Hematopoietic multipotent progenitor cell (in vitro differentiated cells): ENCODE data around the gene SFSWAP. TPM values are rescaled to one million over a fixed set of nuclear protein-coding genes. Genes with fewer than 3 reads are reported as not detected.

Experiments used
- small RNA-seq: library from RNA; depleted of rRNA; stranded (forward); fragments of <200 nt; gene quantifications from one replicate; pipeline ENCODE3, GENCODE V24; 2012
- total RNA-seq: library from RNA; depleted of rRNA; stranded (reverse); fragments of >200 nt; gene quantifications from one replicate; pipeline ENCODE4 v1.2.3, GENCODE V29; 2012

SFSWAP gene
- total RNA-seq, 1 donor, result 81.1 TPM

Small RNAs within 50 kb of the gene (small RNA-seq; reads per million reads assigned to genes)
- gene RNA5SP377, result not detected
- gene RNA5SP378, result not detected
- not detected for gene RNU6-1017P

Other genes starting within 250 kb of the SFSWAP start
- 3.8 TPM for gene MMP17, start 117.3 kb downstream of the SFSWAP start, total RNA-seq
- gene ULK1, start 183.5 kb downstream of the SFSWAP start, total RNA-seq, result 39.9 TPM
- 30.2 TPM for gene PUS1, start 218.2 kb downstream of the SFSWAP start, total RNA-seq
- gene EP400, start 238.9 kb downstream of the SFSWAP start, total RNA-seq, result 19.9 TPM